ENCODE measurements around the gene COG5. TPM values are rescaled to one million over a fixed set of nuclear protein-coding genes. Genes with fewer than 3 reads are reported as not detected.
"Not testable (repeated sequence)": the region's sequence is repeated elsewhere in the genome, so short reads cannot be mapped to it uniquely, and the experiment has no call there.

Gene COG5
- total and polyA plus RNA-seq, 9 of the 15 experiments (the other 6 are each of a cell fraction or from before 2014, with no cell fraction given), result 15.3 to 75.1 (median 56.4) TPM

GRCh38 chr7:107224374-107225223 lies 339.1 kb downstream of the COG5 start (continued):
- TF ChIP-seq, protein P1, sequence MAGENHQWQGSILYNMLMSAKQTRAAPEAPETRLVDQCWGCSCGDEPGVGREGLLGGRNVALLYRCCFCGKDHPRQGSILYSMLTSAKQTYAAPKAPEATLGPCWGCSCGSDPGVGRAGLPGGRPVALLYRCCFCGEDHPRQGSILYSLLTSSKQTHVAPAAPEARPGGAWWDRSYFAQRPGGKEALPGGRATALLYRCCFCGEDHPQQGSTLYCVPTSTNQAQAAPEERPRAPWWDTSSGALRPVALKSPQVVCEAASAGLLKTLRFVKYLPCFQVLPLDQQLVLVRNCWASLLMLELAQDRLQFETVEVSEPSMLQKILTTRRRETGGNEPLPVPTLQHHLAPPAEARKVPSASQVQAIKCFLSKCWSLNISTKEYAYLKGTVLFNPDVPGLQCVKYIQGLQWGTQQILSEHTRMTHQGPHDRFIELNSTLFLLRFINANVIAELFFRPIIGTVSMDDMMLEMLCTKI (IDR thresholded peaks at IDR 0.05; ENCODE audit: partially characterized antibody), result no peak
- TF ChIP-seq STAT5B (CRISPR knock-in tag; IDR thresholded peaks at IDR 0.05), result no peak
- TF ChIP-seq KDM1A (IDR thresholded peaks at IDR 0.05), result no peak
- TF ChIP-seq NR2F6 (CRISPR knock-in tag; IDR thresholded peaks at IDR 0.05), result no peak
- no peak for TF ChIP-seq PCBP2 (IDR thresholded peaks at IDR 0.05; ENCODE audit: low read depth, low read length, poor library complexity, severe bottlenecking)
- TF ChIP-seq MTA1 (IDR thresholded peaks at IDR 0.05; ENCODE audit: borderline replicate concordance), result no peak
- TF ChIP-seq FOXK1 (CRISPR knock-in tag; IDR thresholded peaks at IDR 0.05; ENCODE audit: borderline replicate concordance), result no peak

GRCh38 chr7:107220806-107221205 lies 342.9 kb downstream of the COG5 start:
- H3K36me3 ChIP-seq (ENCODE audit: control insufficient read depth, insufficient read depth, low read length); H3K4me2 ChIP-seq (ENCODE audit: insufficient read depth, low read length); ATAC-seq; H3K4me3 ChIP-seq; DNase-seq (ENCODE audit: extremely low read depth in 1 of 4, low spot score in 3 of 4); CTCF ChIA-PET (ENCODE audit: low intra/inter-chr PET ratio); H3K27me3 ChIP-seq (ENCODE audit: control insufficient read depth in 2 of 2, insufficient read depth in 2 of 2, low read length in 2 of 2); H3K27ac ChIP-seq (ENCODE audit: extremely low read depth, low read depth, low read length); FAIRE-seq; intact Hi-C loops (cut with micrococcal nuclease); BruUV-seq (replicated peaks); H2AFZ ChIP-seq (ENCODE audit: low read depth, low read length); H3K9me3 ChIP-seq (replicated peaks; ENCODE audit: control insufficient read depth, insufficient read depth, low read depth, low read length); H3K4me1 ChIP-seq (replicated peaks in 1 of 2; ENCODE audit: control insufficient read depth in 2 of 2, insufficient read depth in 2 of 2, low read length in 2 of 2); H3K9me1 ChIP-seq (ENCODE audit: control insufficient read depth, insufficient read depth, low read length); H3K79me2 ChIP-seq (ENCODE audit: control insufficient read depth, insufficient read depth, low read length); H3K9ac ChIP-seq (ENCODE audit: insufficient read depth in 1 of 2, low read depth in 2 of 2, low read length in 2 of 2); H4K20me1 ChIP-seq (replicated peaks; ENCODE audit: control insufficient read depth, insufficient read depth, low read length): not testable (repeated sequence)
- POLR2A ChIA-PET, result interaction anchor here (0.9 to 1.5 kb wide), 4 partner anchors 8 to 52 kb away, joined by 3 to 4 read pairs (median 3); partner anchors contain the start of gene HBP1
- WGBS (ENCODE audit: insufficient coverage, low coverage, missing lambda C conversion rate), result 80% methylated on average over 3 of the region's 6 CpGs
- in situ Hi-C loops (cut with MboI), result loop anchor here (25.0 kb wide), 1 partner anchor 916 kb away; the partner anchor contains the start of gene LAMB4
